ENCODE data around the gene POMGNT2.

Gene POMGNT2

DNA sequence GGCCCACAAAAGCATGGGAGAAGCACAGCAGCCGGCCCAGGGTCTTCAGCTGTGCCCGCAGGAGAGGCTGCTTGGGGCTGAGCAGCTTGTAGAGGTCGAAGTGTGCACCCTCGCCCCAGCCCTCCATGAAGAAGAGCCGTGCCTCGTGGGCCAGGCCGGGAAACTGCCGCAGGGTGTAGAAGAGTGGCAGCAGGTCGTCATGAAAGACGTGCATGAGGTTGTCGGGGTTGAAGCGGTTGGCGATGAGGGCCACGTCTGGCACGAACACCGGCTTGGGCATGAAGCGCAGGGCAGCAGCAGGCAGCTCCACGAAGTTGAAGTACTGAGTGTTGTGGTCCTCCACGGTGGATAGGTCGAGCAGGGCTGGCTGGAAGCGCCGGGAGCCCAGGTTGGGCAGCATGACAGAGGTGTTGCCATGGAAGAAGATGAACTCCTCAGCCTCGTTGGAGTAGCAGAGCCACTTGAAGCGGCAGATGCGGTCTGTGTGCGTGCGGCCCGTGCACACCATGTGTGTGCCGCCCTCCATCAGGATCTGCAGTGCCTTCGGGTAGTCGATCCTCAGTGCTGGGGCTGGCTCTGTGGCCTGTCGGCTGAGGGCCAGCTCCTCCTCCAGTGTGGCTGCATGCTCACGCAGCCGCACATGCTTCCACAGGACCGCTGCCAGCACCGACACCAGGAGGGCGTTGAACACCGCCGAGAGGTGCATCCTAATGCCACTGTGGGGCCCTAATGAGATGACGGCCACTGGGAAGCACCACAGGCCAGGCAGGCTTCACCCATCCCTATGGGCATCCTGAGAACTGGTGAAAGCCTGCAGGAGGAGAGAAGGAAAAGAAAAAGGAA lies 24.9 kb downstream of the POMGNT2 start:
- Histone ChIP-seq H3K4me2 (ENCODE audit: insufficient read depth, low read length, poor library complexity, severe bottlenecking) (no peak overlapping the region), H2BK12ac (ENCODE audit: low read length) (no peak overlapping the region), H3K9me3 (replicated peaks in 1 of 2; ENCODE audit: control insufficient read depth in 2 of 2, insufficient read depth in 1 of 2, low read depth in 1 of 2, low read length in 2 of 2) (peaks cover 0 to 21% of the 10 kb centered on the region in 2 donors), H2AFZ (ENCODE audit: low read length) (no peak overlapping the region), H3K9ac (ENCODE audit: low read depth, low read length, poor library complexity) (peak overlapping the region; percentile 63), H3K79me1 (ENCODE audit: low read depth, low read length) (no peaks in the 10 kb centered on the region), H3K4ac (ENCODE audit: low read length) (no peak overlapping the region), H4K91ac (ENCODE audit: low read depth, low read length, poor library complexity) (no peak overlapping the region), H2BK15ac (ENCODE audit: low read length) (no peak overlapping the region), H3K4me1 (ENCODE audit: control insufficient read depth in 2 of 2, insufficient read depth in 1 of 2, low read depth in 1 of 2, low read length in 2 of 2) (no peaks in the 10 kb centered on the region), H3K36me3 (replicated peaks in 1 of 2; ENCODE audit: control insufficient read depth in 2 of 2, insufficient read depth in 2 of 2, low read length in 2 of 2) (peaks cover 22 to 25% of the 10 kb centered on the region in 2 donors), H3K4me3 (ENCODE audit: low read length in 2 of 2) (no peak overlapping the region), H3K27ac (replicated peaks; ENCODE audit: low read length) (no peak overlapping the region), H4K8ac (ENCODE audit: low read depth, low read length) (peak overlapping the region; percentile 73), H2BK5ac (ENCODE audit: low read length) (no peak overlapping the region), H3K27me3 (ENCODE audit: control insufficient read depth in 3 of 3, insufficient read depth in 3 of 3, low read depth in 1 of 3, low read length in 3 of 3) (no peaks in the 10 kb centered on the region), H2BK120ac (ENCODE audit: low read depth, low read length) (no peak overlapping the region), H3K23ac (ENCODE audit: low read depth, low read length, poor library complexity) (peak overlapping the region; percentile 74), H2AK5ac (ENCODE audit: low read depth, low read length) (no peak overlapping the region), H3K18ac (ENCODE audit: low read length) (no peak overlapping the region), H3K14ac (ENCODE audit: low read length) (peak overlapping the region; percentile 32)
- DNase-seq (ENCODE audit: low spot score) = no peak
- no CpG with 5 or more reads among the region's 40 CpGs for WGBS, 2 donors (ENCODE audit: extremely low coverage in 2 of 2, insufficient read length in 2 of 2, insufficient replicate concordance in 1 of 2)

DNA sequence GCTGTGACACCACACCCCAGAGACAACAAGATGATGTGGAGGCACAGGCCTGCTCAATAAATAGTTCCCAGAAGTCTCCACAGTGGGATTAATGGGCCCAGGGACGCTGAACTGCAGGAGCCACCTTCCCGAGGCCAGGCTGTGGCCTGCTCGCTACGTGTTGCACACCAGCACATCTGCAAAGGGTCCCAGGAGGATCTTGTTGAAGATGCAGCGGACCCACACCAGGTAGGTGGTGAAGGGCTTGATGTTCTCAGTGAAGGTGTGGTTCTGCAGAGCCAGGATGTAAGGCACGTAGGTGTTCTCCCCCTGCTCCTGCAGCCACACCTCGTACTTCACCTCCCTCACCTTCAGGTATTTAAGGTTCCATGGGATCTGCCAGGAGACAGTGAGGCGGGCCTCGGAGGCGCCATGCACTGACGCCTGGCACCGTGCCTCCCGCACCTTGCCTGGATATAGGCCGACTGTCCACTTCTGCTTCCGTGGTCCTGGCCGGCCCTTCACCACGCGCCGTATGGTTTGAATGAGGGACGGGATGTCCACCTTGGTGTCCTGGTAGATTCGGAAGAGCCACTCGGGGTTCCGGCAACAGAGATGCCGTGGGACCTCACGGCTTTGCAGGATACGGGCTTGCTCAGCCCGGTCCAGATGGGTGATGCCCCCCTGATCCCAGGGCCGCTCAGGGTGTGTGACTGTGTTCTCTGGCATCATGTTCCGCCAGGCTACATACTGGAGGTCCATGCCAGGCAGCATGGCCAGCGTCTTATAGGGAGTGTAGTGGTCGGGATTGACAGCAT lies 26.1 kb downstream of the POMGNT2 start:
- H4K8ac ChIP-seq (ENCODE audit: low read depth, low read length) = no peak overlapping the region
- H2BK120ac ChIP-seq (ENCODE audit: low read depth, low read length) = no peak overlapping the region
- H2AFZ ChIP-seq (ENCODE audit: low read length) = no peak overlapping the region
- H3K23ac ChIP-seq (ENCODE audit: low read depth, low read length, poor library complexity) = no peak overlapping the region
- DNase-seq (ENCODE audit: low spot score) = no peak
- H3K4me3 ChIP-seq (ENCODE audit: low read length in 2 of 2) = peak overlapping the region in 1 of 2 donors; percentile 2
- no peak overlapping the region for H3K4ac ChIP-seq (ENCODE audit: low read length)
- no peaks in the 10 kb centered on the region for H3K79me1 ChIP-seq (ENCODE audit: low read depth, low read length)
- H2BK12ac ChIP-seq (ENCODE audit: low read length) = no peak overlapping the region
- no peak overlapping the region for H3K4me2 ChIP-seq (ENCODE audit: insufficient read depth, low read length, poor library complexity, severe bottlenecking)
- peak overlapping the region; percentile 6 for H3K9ac ChIP-seq (ENCODE audit: low read depth, low read length, poor library complexity)
- no peak overlapping the region for H2BK15ac ChIP-seq (ENCODE audit: low read length)
- WGBS, 2 donors (ENCODE audit: extremely low coverage in 2 of 2, insufficient read length in 2 of 2, insufficient replicate concordance in 1 of 2) = no CpG with 5 or more reads among the region's 31 CpGs
- no peak overlapping the region for H2AK5ac ChIP-seq (ENCODE audit: low read depth, low read length)
- no peak overlapping the region for H3K18ac ChIP-seq (ENCODE audit: low read length)
- H3K27me3 ChIP-seq (ENCODE audit: control insufficient read depth in 3 of 3, insufficient read depth in 3 of 3, low read depth in 1 of 3, low read length in 3 of 3) = no peaks in the 10 kb centered on the region
- peak overlapping the region; percentile 47 for H3K14ac ChIP-seq (ENCODE audit: low read length)
- H3K36me3 ChIP-seq (replicated peaks in 1 of 2; ENCODE audit: control insufficient read depth in 2 of 2, insufficient read depth in 2 of 2, low read length in 2 of 2) = peaks cover 22 to 25% of the 10 kb centered on the region in 2 donors
- H4K91ac ChIP-seq (ENCODE audit: low read depth, low read length, poor library complexity) = no peak overlapping the region
- no peak overlapping the region for H2BK5ac ChIP-seq (ENCODE audit: low read length)
- H3K27ac ChIP-seq (replicated peaks; ENCODE audit: low read length) = no peak overlapping the region
- H3K9me3 ChIP-seq (replicated peaks in 1 of 2; ENCODE audit: control insufficient read depth in 2 of 2, insufficient read depth in 1 of 2, low read depth in 1 of 2, low read length in 2 of 2) = peaks cover 0 to 21% of the 10 kb centered on the region in 2 donors
- H3K4me1 ChIP-seq (ENCODE audit: control insufficient read depth in 2 of 2, insufficient read depth in 1 of 2, low read depth in 1 of 2, low read length in 2 of 2) = no peaks in the 10 kb centered on the region

DNA sequence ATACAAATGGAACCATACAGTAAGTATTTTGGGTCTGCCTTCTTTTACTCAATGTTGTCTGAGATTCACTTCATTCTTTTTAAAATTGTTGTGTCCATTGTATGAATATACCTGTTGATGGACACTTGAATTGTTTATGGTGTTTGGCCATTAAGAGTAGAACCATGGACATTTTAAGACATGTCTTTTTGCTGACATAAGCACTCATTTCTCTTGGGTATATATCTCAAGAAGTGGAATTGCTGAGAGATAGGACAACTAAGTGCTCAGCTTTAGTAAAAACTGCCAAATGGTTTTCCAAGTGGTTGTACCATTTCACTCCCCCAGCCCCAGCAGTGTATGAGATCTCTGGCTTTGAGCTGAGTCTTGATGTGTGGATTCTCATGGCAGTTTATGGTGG lies 28.2 kb downstream of the POMGNT2 start:
- no peak overlapping the region for H3K4me3 ChIP-seq (ENCODE audit: low read length in 2 of 2)
- no peak overlapping the region for H2BK120ac ChIP-seq (ENCODE audit: low read depth, low read length)
- no peak overlapping the region for H3K9ac ChIP-seq (ENCODE audit: low read depth, low read length, poor library complexity)
- no peak overlapping the region for H2AFZ ChIP-seq (ENCODE audit: low read length)
- no peak overlapping the region for H2BK15ac ChIP-seq (ENCODE audit: low read length)
- peaks cover 0 to 21% of the 10 kb centered on the region in 2 donors for H3K9me3 ChIP-seq (replicated peaks in 1 of 2; ENCODE audit: control insufficient read depth in 2 of 2, insufficient read depth in 1 of 2, low read depth in 1 of 2, low read length in 2 of 2)
- H3K14ac ChIP-seq (ENCODE audit: low read length) = no peak overlapping the region
- H3K79me1 ChIP-seq (ENCODE audit: low read depth, low read length) = no peaks in the 10 kb centered on the region
- no peak overlapping the region for H2BK5ac ChIP-seq (ENCODE audit: low read length)
- H4K8ac ChIP-seq (ENCODE audit: low read depth, low read length) = no peak overlapping the region
- H2BK12ac ChIP-seq (ENCODE audit: low read length) = no peak overlapping the region
- no peaks in the 10 kb centered on the region for H3K27me3 ChIP-seq (ENCODE audit: control insufficient read depth in 3 of 3, insufficient read depth in 3 of 3, low read depth in 1 of 3, low read length in 3 of 3)
- no peak overlapping the region for H3K4me2 ChIP-seq (ENCODE audit: insufficient read depth, low read length, poor library complexity, severe bottlenecking)
- H4K91ac ChIP-seq (ENCODE audit: low read depth, low read length, poor library complexity) = no peak overlapping the region
- no peak overlapping the region for H3K18ac ChIP-seq (ENCODE audit: low read length)
- no peak overlapping the region for H3K27ac ChIP-seq (replicated peaks; ENCODE audit: low read length)
- H3K4me1 ChIP-seq (ENCODE audit: control insufficient read depth in 2 of 2, insufficient read depth in 1 of 2, low read depth in 1 of 2, low read length in 2 of 2) = no peaks in the 10 kb centered on the region
- peaks cover 22 to 25% of the 10 kb centered on the region in 2 donors for H3K36me3 ChIP-seq (replicated peaks in 1 of 2; ENCODE audit: control insufficient read depth in 2 of 2, insufficient read depth in 2 of 2, low read length in 2 of 2)
- H3K4ac ChIP-seq (ENCODE audit: low read length) = no peak overlapping the region
- H2AK5ac ChIP-seq (ENCODE audit: low read depth, low read length) = no peak overlapping the region
- DNase-seq (ENCODE audit: low spot score) = no peak
- H3K23ac ChIP-seq (ENCODE audit: low read depth, low read length, poor library complexity) = no peak overlapping the region

DNA sequence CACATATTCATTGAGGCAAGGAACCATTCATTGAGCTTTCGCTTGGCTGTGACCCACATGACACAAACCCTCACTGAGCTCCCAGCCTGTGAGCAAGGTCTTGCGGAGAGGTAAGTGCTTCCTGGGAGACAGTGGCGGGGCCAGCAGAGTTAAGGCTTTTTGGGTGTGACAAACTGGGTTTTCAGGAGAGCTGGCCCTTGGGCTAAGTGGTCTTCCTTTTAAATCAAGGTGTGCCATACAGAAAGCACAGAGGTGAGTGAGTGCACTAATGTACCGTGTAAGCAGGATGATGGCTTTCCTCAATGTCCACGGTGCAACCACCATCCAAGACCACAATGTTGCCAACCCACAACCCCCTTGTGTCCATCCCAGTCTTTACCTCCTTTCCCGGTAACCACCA lies 28.6 kb downstream of the POMGNT2 start:
- no peak overlapping the region for H2BK120ac ChIP-seq (ENCODE audit: low read depth, low read length)
- H3K79me1 ChIP-seq (ENCODE audit: low read depth, low read length) = no peaks in the 10 kb centered on the region
- DNase-seq (ENCODE audit: low spot score) = no peak
- no peak overlapping the region for H3K4me2 ChIP-seq (ENCODE audit: insufficient read depth, low read length, poor library complexity, severe bottlenecking)
- H2BK5ac ChIP-seq (ENCODE audit: low read length) = no peak overlapping the region
- no peak overlapping the region for H3K4ac ChIP-seq (ENCODE audit: low read length)
- H4K91ac ChIP-seq (ENCODE audit: low read depth, low read length, poor library complexity) = no peak overlapping the region
- no peak overlapping the region for H4K8ac ChIP-seq (ENCODE audit: low read depth, low read length)
- no peak overlapping the region for H3K27ac ChIP-seq (replicated peaks; ENCODE audit: low read length)
- H2AFZ ChIP-seq (ENCODE audit: low read length) = no peak overlapping the region
- peaks cover 0 to 17% of the 10 kb centered on the region in 2 donors for H3K9me3 ChIP-seq (replicated peaks in 1 of 2; ENCODE audit: control insufficient read depth in 2 of 2, insufficient read depth in 1 of 2, low read depth in 1 of 2, low read length in 2 of 2)
- no peaks in the 10 kb centered on the region for H3K27me3 ChIP-seq (ENCODE audit: control insufficient read depth in 3 of 3, insufficient read depth in 3 of 3, low read depth in 1 of 3, low read length in 3 of 3)
- H2BK15ac ChIP-seq (ENCODE audit: low read length) = no peak overlapping the region
- WGBS, 2 donors (ENCODE audit: extremely low coverage in 2 of 2, insufficient read length in 2 of 2, insufficient replicate concordance in 1 of 2) = no CpG with 5 or more reads among the region's 6 CpGs
- no peak overlapping the region for H3K23ac ChIP-seq (ENCODE audit: low read depth, low read length, poor library complexity)
- no peaks in the 10 kb centered on the region for H3K4me1 ChIP-seq (ENCODE audit: control insufficient read depth in 2 of 2, insufficient read depth in 1 of 2, low read depth in 1 of 2, low read length in 2 of 2)
- H3K18ac ChIP-seq (ENCODE audit: low read length) = no peak overlapping the region
- H2BK12ac ChIP-seq (ENCODE audit: low read length) = no peak overlapping the region
- H3K4me3 ChIP-seq (ENCODE audit: low read length in 2 of 2) = no peak overlapping the region
- H3K36me3 ChIP-seq (replicated peaks in 1 of 2; ENCODE audit: control insufficient read depth in 2 of 2, insufficient read depth in 2 of 2, low read length in 2 of 2) = peaks cover 22 to 25% of the 10 kb centered on the region in 2 donors
- no peak overlapping the region for H3K9ac ChIP-seq (ENCODE audit: low read depth, low read length, poor library complexity)
- no peak overlapping the region for H3K14ac ChIP-seq (ENCODE audit: low read length)
- no peak overlapping the region for H2AK5ac ChIP-seq (ENCODE audit: low read depth, low read length)
